GM18873 (cell line): ENCODE measurements around the gene PITX3.
"Not testable (repeated sequence)": the region's sequence is repeated elsewhere in the genome, so short reads cannot be mapped to it uniquely, and the experiment has no call there.

Experiments used
- ATAC-seq: cut with Tn5 transposase; IDR thresholded peaks from one replicate; pipeline ENCODE4 v1.9.1; 2021; ENCODE audit warnings: mild to moderate bottlenecking, moderate library complexity, moderate number of reproducible peaks; ENCODE audit not compliant: unreplicated experiment, low FRiP score

Gene PITX3

GRCh38 chr10:102261196-102261595 is 19.9 kb upstream of the PITX3 start:
- ATAC-seq = no peak

GRCh38 chr10:102255404-102255803 is 14.1 kb upstream of the PITX3 start:
- no peak for ATAC-seq

- ATAC-seq = no peak
These were observed 13.1 kb upstream of the PITX3 start for GRCh38 chr10:102254426-102254825.

- not testable (repeated sequence) for ATAC-seq
These were observed 11.2 kb upstream of the PITX3 start for GRCh38 chr10:102252508-102252907.

GRCh38 chr10:102247734-102248133 is 6.4 kb upstream of the PITX3 start:
- no peak for ATAC-seq

GRCh38 chr10:102246261-102246660 is 4.9 kb upstream of the PITX3 start:
- ATAC-seq = no peak

GRCh38 chr10:102245932-102246251 is 4.6 kb upstream of the PITX3 start:
- no peak for ATAC-seq

- peak; percentile 90 for ATAC-seq
These were observed 4.0 kb upstream of the PITX3 start, which contains the start of gene GBF1 for GRCh38 chr10:102245082-102245931. GBF1 (plus strand) TSS chr10:102245532; CDS start chr10:102258939, 13,407 bp downstream.

- ATAC-seq = no peak
These were observed 2.0 kb upstream of the PITX3 start for GRCh38 chr10:102243309-102243708.

GRCh38 chr10:102242118-102242485 is 790 bp upstream of the PITX3 start:
- no peak for ATAC-seq

GRCh38 chr10:102241032-102241443 is 274 bp downstream of the PITX3 start:
- ATAC-seq = no peak

GRCh38 chr10:102240467-102241031 is 763 bp downstream of the PITX3 start:
- ATAC-seq = no peak

- ATAC-seq = no peak
These were observed 3.5 kb downstream of the PITX3 start for GRCh38 chr10:102237711-102238252.

- no peak for ATAC-seq
These were observed 5.3 kb downstream of the PITX3 start for GRCh38 chr10:102236006-102236405.

- ATAC-seq = no peak
These were observed 5.8 kb downstream of the PITX3 start for GRCh38 chr10:102235598-102235920.

- no peak for ATAC-seq
These were observed 6.3 kb downstream of the PITX3 start for GRCh38 chr10:102234888-102235597.

GRCh38 chr10:102233997-102234396 is 7.3 kb downstream of the PITX3 start:
- ATAC-seq = no peak

GRCh38 chr10:102231357-102232318 is 9.7 kb downstream of the PITX3 start:
- ATAC-seq = no peak

GRCh38 chr10:102230861-102231356 is 10.4 kb downstream of the PITX3 start:
- no peak for ATAC-seq

- ATAC-seq = no peak
These were observed 10.9 kb downstream of the PITX3 start for GRCh38 chr10:102230264-102230860.
